ENCODE data around the gene DOCK2.

DOCK2 gene

GRCh38 chr5:169851321-169851850 is 214.3 kb downstream of the DOCK2 start:
- H4K20me1 ChIP-seq (ENCODE audit: insufficient read depth, low read length), result no peaks in the 10 kb centered on the region
- H3K4me1 ChIP-seq (ENCODE audit: low read length), result no peaks in the 10 kb centered on the region
- H3K79me2 ChIP-seq (ENCODE audit: low read length), result no peaks in the 10 kb centered on the region
- no peaks in the 10 kb centered on the region for H3K27me3 ChIP-seq (replicated peaks; ENCODE audit: insufficient read depth, low read length)
- no peak overlapping the region for H3K27ac ChIP-seq (ENCODE audit: low read length)
- H3K4me2 ChIP-seq (ENCODE audit: low read depth, low read length), result no peak overlapping the region
- H2AFZ ChIP-seq (ENCODE audit: low read length), result no peak overlapping the region
- no peak overlapping the region for H3K9ac ChIP-seq (ENCODE audit: low read length)
- no peaks in the 10 kb centered on the region for H3K9me3 ChIP-seq (replicated peaks; ENCODE audit: insufficient read depth, low read length)
- no peaks in the 10 kb centered on the region for H3K36me3 ChIP-seq (replicated peaks; ENCODE audit: insufficient read depth, low read length)
- TF ChIP-seq EZH2 (optimal IDR thresholded peaks at IDR 0.05; ENCODE audit: low read depth, low read length) (no peak), CTCF (IDR thresholded peaks at IDR 0.05; ENCODE audit: low read length) (no peak), EZH2phosphoT487 (IDR thresholded peaks at IDR 0.05; ENCODE audit: low read length) (no peak)
- DNase-seq, result no peak
- no peaks in the 10 kb centered on the region for H3K9me2 ChIP-seq (replicated peaks; ENCODE audit: insufficient read depth, low read length)
- H3F3A ChIP-seq (ENCODE audit: insufficient read depth, low read length), result no peaks in the 10 kb centered on the region
- no peak overlapping the region for H3K4me3 ChIP-seq (ENCODE audit: low read length)

DNA sequence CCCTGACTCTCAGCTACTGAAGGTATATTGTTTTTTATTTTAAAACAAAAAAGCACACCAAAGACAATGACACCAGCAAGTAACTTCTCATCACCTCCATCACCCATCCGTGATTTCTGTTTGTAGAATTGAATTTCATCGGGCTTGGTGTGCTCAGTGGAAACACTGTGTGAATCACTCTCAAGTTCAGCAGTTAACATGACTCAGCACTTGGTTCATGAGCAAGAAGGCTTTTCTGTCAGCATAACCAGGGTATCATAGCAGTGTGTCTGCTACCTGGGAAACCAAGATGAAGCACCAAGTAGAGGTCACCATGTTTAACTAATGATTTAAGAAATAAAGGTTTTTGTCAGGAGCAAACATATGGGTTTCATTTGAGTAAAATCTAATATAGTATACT is 219.5 kb downstream of the DOCK2 start:
- Histone ChIP-seq H3K36me3 (replicated peaks; ENCODE audit: insufficient read depth, low read length) (no peaks in the 10 kb centered on the region), H3K4me2 (ENCODE audit: low read depth, low read length) (no peak overlapping the region), H3K4me3 (ENCODE audit: low read length) (no peak overlapping the region), H3K9me2 (replicated peaks; ENCODE audit: insufficient read depth, low read length) (no peaks in the 10 kb centered on the region), H3K27me3 (replicated peaks; ENCODE audit: insufficient read depth, low read length) (no peaks in the 10 kb centered on the region), H3K9ac (ENCODE audit: low read length) (no peak overlapping the region), H3K9me3 (replicated peaks; ENCODE audit: insufficient read depth, low read length) (no peaks in the 10 kb centered on the region), H3F3A (ENCODE audit: insufficient read depth, low read length) (no peaks in the 10 kb centered on the region), H3K27ac (ENCODE audit: low read length) (no peak overlapping the region), H2AFZ (ENCODE audit: low read length) (no peak overlapping the region), H4K20me1 (ENCODE audit: insufficient read depth, low read length) (no peaks in the 10 kb centered on the region), H3K79me2 (ENCODE audit: low read length) (no peaks in the 10 kb centered on the region), H3K4me1 (ENCODE audit: low read length) (no peaks in the 10 kb centered on the region)
- DNase-seq, result no peak
- TF ChIP-seq CTCF (IDR thresholded peaks at IDR 0.05; ENCODE audit: low read length), result no peak
- TF ChIP-seq EZH2phosphoT487 (IDR thresholded peaks at IDR 0.05; ENCODE audit: low read length), result no peak
- TF ChIP-seq EZH2 (optimal IDR thresholded peaks at IDR 0.05; ENCODE audit: low read depth, low read length), result no peak

GRCh38 chr5:169860585-169860984 is 223.5 kb downstream of the DOCK2 start:
- Histone ChIP-seq H3K4me3 (ENCODE audit: low read length) (no peak overlapping the region), H3K9me2 (replicated peaks; ENCODE audit: insufficient read depth, low read length) (no peaks in the 10 kb centered on the region), H3K36me3 (replicated peaks; ENCODE audit: insufficient read depth, low read length) (no peaks in the 10 kb centered on the region), H3K4me2 (ENCODE audit: low read depth, low read length) (no peak overlapping the region), H3K4me1 (ENCODE audit: low read length) (no peaks in the 10 kb centered on the region), H2AFZ (ENCODE audit: low read length) (no peak overlapping the region), H3K9me3 (replicated peaks; ENCODE audit: insufficient read depth, low read length) (no peaks in the 10 kb centered on the region), H3K79me2 (ENCODE audit: low read length) (no peaks in the 10 kb centered on the region), H3F3A (ENCODE audit: insufficient read depth, low read length) (no peaks in the 10 kb centered on the region), H3K27me3 (replicated peaks; ENCODE audit: insufficient read depth, low read length) (no peaks in the 10 kb centered on the region), H3K27ac (ENCODE audit: low read length) (no peak overlapping the region), H4K20me1 (ENCODE audit: insufficient read depth, low read length) (no peaks in the 10 kb centered on the region), H3K9ac (ENCODE audit: low read length) (no peak overlapping the region)
- DNase-seq, result no peak
- TF ChIP-seq EZH2phosphoT487 (IDR thresholded peaks at IDR 0.05; ENCODE audit: low read length), result no peak
- no peak for TF ChIP-seq CTCF (IDR thresholded peaks at IDR 0.05; ENCODE audit: low read length)
- TF ChIP-seq EZH2 (optimal IDR thresholded peaks at IDR 0.05; ENCODE audit: low read depth, low read length), result no peak

Measured in MM.1S (cell line).